ENCODE measurements around the gene SLC25A41. TPM values are rescaled to one million over a fixed set of nuclear protein-coding genes. Genes with fewer than 3 reads are reported as not detected.

Gene SLC25A41
- total RNA-seq, result 1.2 and 1.6 TPM in 2 replicates
- long read RNA-seq, result 0 reads

DNA sequence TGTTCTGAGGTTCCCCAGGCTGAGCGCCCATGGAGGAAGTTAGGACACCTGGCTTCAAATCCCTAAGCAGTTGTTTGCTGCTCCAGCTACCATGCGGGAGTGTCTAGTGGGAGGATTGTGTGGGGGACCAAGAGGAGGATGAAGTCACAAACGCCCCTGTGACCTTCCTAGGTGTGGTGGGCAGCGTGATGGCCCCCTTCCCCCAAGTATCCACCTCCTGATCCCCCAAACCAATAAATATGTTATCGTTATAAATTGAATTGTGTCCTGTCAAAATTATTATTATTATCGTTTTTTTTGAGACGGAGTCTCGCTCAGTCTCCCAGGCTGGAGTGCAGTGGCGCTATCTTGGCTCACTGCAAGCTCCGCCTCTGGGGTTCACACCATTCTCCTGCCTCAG, at the start of gene SLC25A41:
Gene SLC25A41 (minus strand): TSS at position 101 of the 400 bp plus-strand sequence. CDS start 70 bp downstream, at position 31.
- H3K4me3 Mint-ChIP-seq, result no peak within 1 kb of the TSS
- TF ChIP-seq, protein P1, sequence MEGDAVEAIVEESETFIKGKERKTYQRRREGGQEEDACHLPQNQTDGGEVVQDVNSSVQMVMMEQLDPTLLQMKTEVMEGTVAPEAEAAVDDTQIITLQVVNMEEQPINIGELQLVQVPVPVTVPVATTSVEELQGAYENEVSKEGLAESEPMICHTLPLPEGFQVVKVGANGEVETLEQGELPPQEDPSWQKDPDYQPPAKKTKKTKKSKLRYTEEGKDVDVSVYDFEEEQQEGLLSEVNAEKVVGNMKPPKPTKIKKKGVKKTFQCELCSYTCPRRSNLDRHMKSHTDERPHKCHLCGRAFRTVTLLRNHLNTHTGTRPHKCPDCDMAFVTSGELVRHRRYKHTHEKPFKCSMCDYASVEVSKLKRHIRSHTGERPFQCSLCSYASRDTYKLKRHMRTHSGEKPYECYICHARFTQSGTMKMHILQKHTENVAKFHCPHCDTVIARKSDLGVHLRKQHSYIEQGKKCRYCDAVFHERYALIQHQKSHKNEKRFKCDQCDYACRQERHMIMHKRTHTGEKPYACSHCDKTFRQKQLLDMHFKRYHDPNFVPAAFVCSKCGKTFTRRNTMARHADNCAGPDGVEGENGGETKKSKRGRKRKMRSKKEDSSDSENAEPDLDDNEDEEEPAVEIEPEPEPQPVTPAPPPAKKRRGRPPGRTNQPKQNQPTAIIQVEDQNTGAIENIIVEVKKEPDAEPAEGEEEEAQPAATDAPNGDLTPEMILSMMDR (conservative IDR thresholded peaks at IDR 0.05), result no peak

DNA sequence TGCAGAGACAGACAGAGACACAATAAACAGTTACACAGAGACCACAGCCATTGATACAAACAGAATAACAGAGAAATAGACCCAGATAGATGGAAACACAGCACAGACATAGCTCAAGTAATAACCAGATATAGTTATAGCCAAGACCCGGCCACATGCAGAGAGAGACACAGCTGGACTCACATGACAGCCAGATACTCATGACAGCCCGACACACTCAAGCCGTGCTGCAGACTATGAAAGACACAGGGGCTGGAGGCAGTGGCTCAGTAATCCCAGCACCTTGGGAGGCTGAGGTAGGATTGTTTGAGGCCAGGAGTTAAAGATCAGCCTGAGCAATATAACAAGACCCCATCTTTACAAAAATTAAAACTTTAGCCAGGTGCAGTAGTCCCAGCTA, 49.7 kb upstream of the SLC25A41 start:
- Mint-ChIP-seq H3K4me1 (peaks cover 4% of the 10 kb centered on the region), H3K9me3 (no peaks in the 10 kb centered on the region), H3K36me3 (ENCODE audit: low read depth) (no peaks in the 10 kb centered on the region), H3K4me3 (no peak overlapping the region), H3K27ac (ENCODE audit: unreplicated experiment) (no peak overlapping the region), H3K27me3 (ENCODE audit: low read depth) (peaks cover 10% of the 10 kb centered on the region)
- TF ChIP-seq, protein P1 (conservative IDR thresholded peaks at IDR 0.05), result no peak
- DNase-seq (ENCODE audit: low read depth, low spot score), result no peak

More for the DNA sequence above, at the start of gene SLC25A41:
- H3K27me3 Mint-ChIP-seq (ENCODE audit: low read depth), result peaks cover 19% of the 10 kb centered on the region
- H3K36me3 Mint-ChIP-seq (ENCODE audit: low read depth), result no peaks in the 10 kb centered on the region
- DNase-seq (ENCODE audit: low read depth, low spot score), result no peak
- H3K27ac Mint-ChIP-seq (ENCODE audit: unreplicated experiment), result no peak within 1 kb of the TSS
- no peaks in the 10 kb centered on the region for H3K9me3 Mint-ChIP-seq
- H3K4me1 Mint-ChIP-seq, result no peaks in the 10 kb centered on the region

DNA sequence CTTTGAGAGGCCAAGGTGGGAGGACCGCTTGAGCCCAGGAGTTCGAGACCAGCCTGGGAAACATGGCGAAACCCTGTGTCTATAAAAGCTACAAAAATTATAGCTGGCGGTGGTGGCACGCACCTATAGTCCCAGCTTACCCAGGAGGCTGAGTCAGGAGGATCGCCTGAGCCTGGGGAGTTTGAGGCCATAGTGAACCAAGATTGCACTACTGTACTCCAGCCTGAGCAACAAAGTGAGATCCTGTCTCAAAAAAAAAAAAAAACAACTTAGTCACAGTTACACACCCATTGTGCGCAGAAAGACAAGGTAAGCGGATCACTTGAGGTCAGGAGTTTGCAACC, 48.8 kb upstream of the SLC25A41 start:
- DNase-seq (ENCODE audit: low read depth, low spot score), result no peak
- Mint-ChIP-seq H3K4me3 (no peak overlapping the region), H3K27me3 (ENCODE audit: low read depth) (peaks cover 10% of the 10 kb centered on the region), H3K9me3 (no peaks in the 10 kb centered on the region), H3K36me3 (ENCODE audit: low read depth) (no peaks in the 10 kb centered on the region), H3K27ac (ENCODE audit: unreplicated experiment) (no peak overlapping the region), H3K4me1 (peaks cover 4% of the 10 kb centered on the region)
- TF ChIP-seq, protein P1 (conservative IDR thresholded peaks at IDR 0.05), result no peak

DNA sequence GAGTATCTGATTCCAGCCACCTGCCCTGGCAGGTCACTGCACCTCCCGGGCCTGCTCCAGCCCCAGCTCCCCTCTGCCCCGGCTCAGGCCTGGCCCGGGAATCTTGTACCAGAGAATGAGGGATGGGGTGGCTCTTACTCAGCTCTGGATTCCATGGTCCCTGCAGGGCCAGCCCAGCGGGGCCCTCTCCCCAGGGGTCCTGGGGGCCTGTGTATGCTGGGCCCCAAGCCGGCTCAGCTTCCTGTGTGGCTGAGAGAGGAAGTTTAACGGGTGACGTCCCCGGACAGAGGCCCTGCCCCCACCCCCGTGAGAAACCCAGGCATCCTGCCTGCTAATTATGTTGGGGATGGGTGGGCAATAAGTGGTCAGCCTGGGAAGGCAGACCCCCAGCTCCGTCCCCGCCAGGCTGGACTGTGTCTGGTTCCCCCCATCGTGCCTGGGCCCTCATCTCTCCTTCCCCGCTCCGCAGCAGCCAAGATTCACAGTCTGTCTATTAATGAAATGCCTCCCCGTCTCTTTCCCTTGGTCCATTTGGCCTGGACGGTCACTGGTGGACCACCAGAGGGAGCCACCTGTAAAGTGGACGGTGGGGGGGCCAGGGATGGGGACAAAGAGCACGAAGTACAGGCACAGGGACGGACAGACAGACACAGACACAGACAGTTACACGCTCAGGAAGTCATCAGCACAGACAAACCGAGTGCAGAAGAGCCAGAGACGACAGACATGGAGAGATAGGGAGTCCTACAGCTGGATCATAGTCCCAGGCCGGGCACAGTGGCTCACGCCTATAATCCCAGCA, 48.2 kb upstream of the SLC25A41 start, which contains the start of gene DENND1C:
Gene DENND1C (minus strand): TSS at position 247 of the 802 bp plus-strand sequence. CDS start 92 bp downstream, at position 155.
- Mint-ChIP-seq H3K4me3 (no peak within 1 kb of the TSS), H3K27ac (ENCODE audit: unreplicated experiment) (no peak within 1 kb of the TSS), H3K36me3 (ENCODE audit: low read depth) (no peaks in the 10 kb centered on the region), H3K27me3 (ENCODE audit: low read depth) (peaks cover 10% of the 10 kb centered on the region), H3K9me3 (no peaks in the 10 kb centered on the region), H3K4me1 (peaks cover 4% of the 10 kb centered on the region)
- TF ChIP-seq, protein P1 (conservative IDR thresholded peaks at IDR 0.05), result peak; percentile 62
- peak; percentile 53 for DNase-seq (ENCODE audit: low read depth, low spot score)

DNA sequence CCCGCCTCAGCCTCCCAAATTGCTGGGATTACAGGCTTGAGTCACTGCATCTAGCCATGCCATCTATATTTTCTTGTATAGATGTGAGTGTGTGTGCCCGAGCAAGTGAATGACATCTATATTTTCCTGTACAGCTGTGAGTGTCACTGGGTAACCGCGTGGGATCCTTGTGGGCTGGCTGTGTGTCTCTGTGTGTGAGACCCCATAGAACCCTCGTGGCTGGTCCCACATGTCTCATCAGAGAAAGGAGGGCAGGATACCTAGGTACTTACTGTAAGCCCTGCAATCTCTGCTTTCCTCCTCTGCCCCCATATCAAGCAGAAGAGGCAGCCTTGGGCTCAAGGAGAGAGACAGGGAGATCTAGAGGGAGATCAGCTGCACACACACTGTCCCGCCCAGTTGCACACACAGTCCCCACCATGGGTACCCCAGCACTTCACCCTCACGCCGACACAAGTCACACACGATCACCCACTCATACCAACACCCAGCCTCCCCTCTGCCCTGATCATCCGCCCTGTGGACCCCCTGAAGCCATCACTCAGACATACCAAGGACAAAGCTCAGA, 47.4 kb upstream of the SLC25A41 start:
- Mint-ChIP-seq H3K27me3 (ENCODE audit: low read depth) (peaks cover 17% of the 10 kb centered on the region), H3K27ac (ENCODE audit: unreplicated experiment) (no peak overlapping the region), H3K4me3 (no peak overlapping the region), H3K4me1 (peaks cover 10% of the 10 kb centered on the region), H3K36me3 (ENCODE audit: low read depth) (no peaks in the 10 kb centered on the region), H3K9me3 (no peaks in the 10 kb centered on the region)
- TF ChIP-seq, protein P1 (conservative IDR thresholded peaks at IDR 0.05), result no peak
- DNase-seq (ENCODE audit: low read depth, low spot score), result no peak
